ENCODE results near the gene COL4A2.

DNA sequence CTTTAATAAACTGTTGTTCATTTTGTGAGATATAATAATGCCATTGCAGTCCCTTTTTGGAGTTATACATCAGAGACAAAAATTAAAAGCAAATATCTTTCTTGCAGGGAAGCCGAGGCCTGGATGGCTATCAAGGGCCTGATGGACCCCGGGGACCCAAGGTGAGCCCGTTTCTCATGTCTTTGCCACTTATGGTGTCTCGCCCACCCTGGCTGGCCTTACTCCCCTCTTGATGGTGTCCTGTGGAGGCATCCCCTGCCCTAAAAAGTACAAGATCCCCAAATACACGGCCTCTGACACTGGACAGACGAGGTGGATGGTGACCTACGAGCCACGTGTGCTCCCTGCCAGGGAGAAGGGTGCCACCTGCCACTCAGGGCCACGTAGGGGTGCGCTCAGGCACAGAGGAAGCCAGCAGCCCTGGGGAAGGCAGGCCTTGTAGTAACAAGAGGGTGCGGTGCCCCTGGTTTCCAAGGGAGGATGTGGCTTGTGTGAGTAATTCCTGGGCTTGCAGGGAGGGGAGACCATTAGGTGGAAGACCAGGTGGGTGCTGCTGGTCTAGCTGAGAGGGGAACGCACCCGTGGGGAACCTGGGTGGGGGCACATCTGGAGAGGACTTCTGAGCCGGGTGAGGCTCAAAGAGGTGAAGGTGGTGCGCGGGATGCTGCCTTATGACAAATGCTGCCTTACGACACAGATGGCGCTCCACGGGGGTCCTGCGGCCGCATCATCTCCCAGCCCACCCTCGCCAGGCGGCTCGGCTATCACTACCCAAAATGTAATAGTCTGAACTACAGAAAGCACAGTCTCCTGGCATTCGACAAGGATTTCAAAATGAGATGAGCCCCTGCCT lies 138.9 kb downstream of the COL4A2 start:
- TF ChIP-seq EZH2 (IDR thresholded peaks at IDR 0.05; ENCODE audit: low read length, unreplicated experiment): no peak
- TF ChIP-seq, protein P1, sequence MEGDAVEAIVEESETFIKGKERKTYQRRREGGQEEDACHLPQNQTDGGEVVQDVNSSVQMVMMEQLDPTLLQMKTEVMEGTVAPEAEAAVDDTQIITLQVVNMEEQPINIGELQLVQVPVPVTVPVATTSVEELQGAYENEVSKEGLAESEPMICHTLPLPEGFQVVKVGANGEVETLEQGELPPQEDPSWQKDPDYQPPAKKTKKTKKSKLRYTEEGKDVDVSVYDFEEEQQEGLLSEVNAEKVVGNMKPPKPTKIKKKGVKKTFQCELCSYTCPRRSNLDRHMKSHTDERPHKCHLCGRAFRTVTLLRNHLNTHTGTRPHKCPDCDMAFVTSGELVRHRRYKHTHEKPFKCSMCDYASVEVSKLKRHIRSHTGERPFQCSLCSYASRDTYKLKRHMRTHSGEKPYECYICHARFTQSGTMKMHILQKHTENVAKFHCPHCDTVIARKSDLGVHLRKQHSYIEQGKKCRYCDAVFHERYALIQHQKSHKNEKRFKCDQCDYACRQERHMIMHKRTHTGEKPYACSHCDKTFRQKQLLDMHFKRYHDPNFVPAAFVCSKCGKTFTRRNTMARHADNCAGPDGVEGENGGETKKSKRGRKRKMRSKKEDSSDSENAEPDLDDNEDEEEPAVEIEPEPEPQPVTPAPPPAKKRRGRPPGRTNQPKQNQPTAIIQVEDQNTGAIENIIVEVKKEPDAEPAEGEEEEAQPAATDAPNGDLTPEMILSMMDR (conservative IDR thresholded peaks at IDR 0.05; ENCODE audit: low read depth, low read length): no peak
- no peak for TF ChIP-seq EZH2phosphoT487 (IDR thresholded peaks at IDR 0.05; ENCODE audit: borderline replicate concordance, low read length)
